Measurements from ENCODE around the gene PARS2. TPM values are rescaled to one million over a fixed set of nuclear protein-coding genes. Genes with fewer than 3 reads are reported as not detected.

The PARS2 gene
- total RNA-seq, 1 experiment from 2014 or later, result 10.2 TPM

GRCh38 chr1:54814126-54814498 lies 49.8 kb upstream of the PARS2 start:
- H4K20me1 ChIP-seq (ENCODE audit: control insufficient read depth, insufficient read depth, insufficient read length), result no peaks in the 10 kb centered on the region
- no peak overlapping the region for H4K8ac ChIP-seq (replicated peaks; ENCODE audit: insufficient read length, low read depth, low read length)
- TF ChIP-seq CTCF (conservative IDR thresholded peaks at IDR 0.05), result no peak
- no CpG with 5 or more reads among the region's 10 CpGs for WGBS (ENCODE audit: extremely low coverage, insufficient read length, low lambda C conversion rate)
- no peak overlapping the region for H3K56ac ChIP-seq (ENCODE audit: insufficient read length, low read depth, low read length)
- H2BK20ac ChIP-seq (ENCODE audit: low read depth, low read length, poor library complexity, severe bottlenecking), result no peak overlapping the region
- Mint-ChIP-seq H3K36me3 (ENCODE audit: insufficient read depth in 1 of 3, low read depth in 3 of 3) (no peaks in the 10 kb centered on the region), H3K4me1 (peaks cover 48 to 53% of the 10 kb centered on the region in 2 experiments), H3K4me3 (peak overlapping the region; percentile 16 to 60; a peak in 3 of 5 replicates), H3K27ac (peak overlapping the region; percentile 16 to 84 (median 73); a peak in 5 of 7 replicates), H3K27me3 (ENCODE audit: low read depth) (peaks cover 40% of the 10 kb centered on the region), H3K9me3 (no peaks in the 10 kb centered on the region)
- H3K9me3 ChIP-seq (ENCODE audit: control insufficient read depth, low read depth, low read length), result no peaks in the 10 kb centered on the region
- no peak overlapping the region for H3K4me2 ChIP-seq (ENCODE audit: insufficient read depth, insufficient read length, low read length)
- H2AFZ ChIP-seq (ENCODE audit: low read length), result no peak overlapping the region
- no peak overlapping the region for H2AK5ac ChIP-seq (ENCODE audit: insufficient read length, low read length)
- no peak overlapping the region for H3K23ac ChIP-seq (ENCODE audit: insufficient read length, low read depth, low read length)
- H3K79me2 ChIP-seq (ENCODE audit: insufficient read depth, low read length), result no peaks in the 10 kb centered on the region
- no peak overlapping the region for H3K4ac ChIP-seq (ENCODE audit: low read depth, low read length)
- H3K27me3 ChIP-seq (ENCODE audit: insufficient read depth, low read length), result no peaks in the 10 kb centered on the region
- DNase-seq, result no peak
- no peak overlapping the region for H4K91ac ChIP-seq (ENCODE audit: insufficient read length, low read depth, low read length)
- H3K79me1 ChIP-seq (ENCODE audit: insufficient read depth, low read depth, low read length, poor library complexity, severe bottlenecking), result no peaks in the 10 kb centered on the region
- no peak overlapping the region for H3T11ph ChIP-seq (ENCODE audit: low read length)
- H2BK5ac ChIP-seq (ENCODE audit: insufficient read length, low read length), result no peak overlapping the region
- peaks cover 8% of the 10 kb centered on the region; the same call in 1 of the 2 replicates for H3K4me1 ChIP-seq (ENCODE audit: insufficient read depth, low read length)
- no peak overlapping the region for H2BK15ac ChIP-seq (ENCODE audit: low read depth, low read length)
- H3K23me2 ChIP-seq (ENCODE audit: insufficient read length, low read depth, low read length, poor library complexity, severe bottlenecking), result no peaks in the 10 kb centered on the region
- H3K18ac ChIP-seq (ENCODE audit: insufficient read length, low read depth, low read length), result peak overlapping the region; percentile 29
- no peak overlapping the region for H2BK120ac ChIP-seq (ENCODE audit: low read depth, low read length, poor library complexity, severe bottlenecking)
- H4K5ac ChIP-seq (ENCODE audit: insufficient read length, low read depth, low read length), result no peak overlapping the region
- no peak overlapping the region for H3K9ac ChIP-seq (ENCODE audit: extremely low read depth, insufficient read length, low read length)
- H3K27ac ChIP-seq (ENCODE audit: insufficient read length, low read depth, low read length), result no peak overlapping the region
- H3K14ac ChIP-seq (ENCODE audit: insufficient read depth, low read length), result peak overlapping the region; percentile 33; the same call in 1 of the 2 replicates
- no peak overlapping the region for H2BK12ac ChIP-seq (ENCODE audit: insufficient read length, low read depth, low read length)
